Fibroblast of skin of left quadriceps (primary cell): ENCODE data around the gene PREX1.
"Not testable (repeated sequence)": the region's sequence is repeated elsewhere in the genome, so short reads cannot be mapped to it uniquely, and the experiment has no call there.

Experiments used
- DNase-seq, 2 experiments: peaks; one replicate each; pipeline ENCODE4 v3.0.0-alpha.2; 2013; ENCODE audit warnings: low read depth in 2 of 2

PREX1 gene

DNA sequence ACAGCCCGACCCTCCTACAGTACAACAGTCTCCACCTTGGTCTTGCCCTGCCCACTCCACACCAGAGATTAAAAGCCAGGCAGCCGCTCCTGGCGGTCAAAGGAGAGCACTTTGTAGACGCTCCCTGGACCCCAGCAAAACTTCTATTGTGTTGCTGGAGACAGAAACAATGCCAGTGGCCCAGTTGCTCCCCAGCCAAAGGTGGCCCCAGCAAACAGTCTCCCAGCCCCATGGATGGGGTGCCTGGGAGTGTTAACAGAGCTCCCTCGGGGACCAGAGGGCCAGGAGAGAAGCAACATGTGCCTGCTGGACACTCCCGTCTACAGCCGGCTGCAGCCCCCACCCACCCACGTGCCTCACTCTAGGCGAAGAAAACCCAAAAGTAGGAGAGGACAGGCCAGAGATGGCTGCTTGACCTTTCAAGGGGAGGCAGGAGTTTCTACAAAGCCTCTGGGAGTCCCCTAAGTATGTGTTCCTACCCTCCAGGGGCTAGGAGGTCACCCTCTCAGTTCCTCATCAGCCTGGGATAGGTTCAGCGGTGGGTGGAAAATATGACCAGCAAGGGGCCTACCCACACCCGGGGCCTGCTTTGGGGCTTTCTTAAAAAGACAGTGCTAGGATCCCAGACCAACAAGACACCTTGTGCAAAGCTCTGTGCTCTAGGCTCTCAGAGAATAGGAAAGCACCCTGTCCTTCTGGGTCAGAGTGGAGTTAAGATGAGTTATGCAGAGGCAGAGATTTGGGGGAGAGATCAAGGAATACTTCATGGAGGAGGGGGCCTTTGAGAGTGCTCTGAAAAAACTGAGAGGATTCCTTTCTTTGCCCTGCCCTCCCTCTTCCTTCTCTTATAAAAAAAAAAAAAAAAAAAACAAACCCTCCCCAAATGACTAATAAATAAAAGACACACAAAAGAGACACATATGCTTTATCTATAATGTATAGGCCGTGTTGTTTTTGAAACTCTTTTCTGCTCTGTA, 19.0 kb upstream of the PREX1 start:
- no peak for DNase-seq

DNA sequence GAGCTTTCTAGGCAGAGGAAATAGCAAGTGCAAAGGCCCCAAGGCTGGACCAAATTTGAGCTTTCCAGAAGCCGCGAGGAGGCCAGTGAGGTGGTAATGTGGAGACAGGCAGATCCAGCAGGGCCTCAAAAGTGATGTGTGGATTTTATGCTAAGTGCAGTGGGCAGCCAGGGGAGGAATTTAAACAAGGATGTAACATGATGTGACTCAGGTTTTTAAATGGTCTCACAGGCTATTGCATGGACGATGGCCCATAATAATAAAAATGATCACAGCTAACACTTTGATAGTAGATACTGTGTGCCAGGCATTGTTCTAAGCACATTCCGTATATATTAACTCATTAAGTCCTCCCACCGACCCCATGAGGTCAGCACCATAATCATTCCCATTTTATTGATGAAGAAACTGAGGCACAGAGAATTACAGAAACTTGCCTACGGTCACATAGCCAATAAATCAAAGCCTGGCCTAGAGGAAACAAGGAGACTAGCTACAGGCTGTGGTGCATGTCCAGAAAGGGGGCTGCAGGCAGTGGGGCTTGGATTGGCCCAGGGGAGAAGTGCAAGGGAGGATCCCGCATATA, 18.0 kb upstream of the PREX1 start:
- no peak for DNase-seq

DNA sequence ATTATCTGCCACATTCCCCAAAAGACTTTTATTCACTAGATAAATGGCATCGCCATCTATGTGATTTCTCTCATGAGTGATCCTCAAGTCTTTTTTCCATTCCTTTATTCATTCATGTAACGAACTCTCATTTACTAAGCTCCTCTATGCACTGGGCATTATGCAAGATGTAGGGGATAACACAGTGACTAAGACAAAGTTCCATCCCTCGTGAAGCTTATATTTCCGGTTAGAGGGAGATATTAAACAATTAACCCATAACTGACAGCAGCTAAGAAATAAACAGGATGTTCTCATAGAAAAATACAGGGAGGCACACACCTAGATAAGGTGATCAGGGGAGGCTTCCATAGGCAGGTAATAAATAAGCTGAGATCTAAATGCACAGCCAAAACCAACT, 17.2 kb upstream of the PREX1 start:
- DNase-seq = no peak

DNA sequence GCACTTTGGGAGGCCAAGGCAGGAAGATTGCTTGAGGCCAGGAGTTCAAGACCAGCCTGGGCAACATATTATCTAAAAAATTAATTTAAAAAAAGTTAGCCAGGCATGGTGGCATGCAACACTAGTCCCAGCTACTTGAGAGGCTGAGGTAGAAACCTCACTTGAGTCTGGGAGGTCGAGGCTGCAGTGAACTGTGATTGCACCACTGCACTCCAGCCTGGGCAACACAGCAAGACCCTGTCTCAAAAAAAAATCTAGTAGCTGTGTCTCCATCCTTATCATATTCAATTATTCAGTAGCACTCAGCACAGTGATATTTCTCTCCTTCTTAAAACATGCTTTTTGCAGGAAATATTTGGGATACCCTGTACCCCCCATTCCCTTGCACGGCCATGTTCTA, 16.1 kb upstream of the PREX1 start:
- not testable (repeated sequence) for DNase-seq

DNA sequence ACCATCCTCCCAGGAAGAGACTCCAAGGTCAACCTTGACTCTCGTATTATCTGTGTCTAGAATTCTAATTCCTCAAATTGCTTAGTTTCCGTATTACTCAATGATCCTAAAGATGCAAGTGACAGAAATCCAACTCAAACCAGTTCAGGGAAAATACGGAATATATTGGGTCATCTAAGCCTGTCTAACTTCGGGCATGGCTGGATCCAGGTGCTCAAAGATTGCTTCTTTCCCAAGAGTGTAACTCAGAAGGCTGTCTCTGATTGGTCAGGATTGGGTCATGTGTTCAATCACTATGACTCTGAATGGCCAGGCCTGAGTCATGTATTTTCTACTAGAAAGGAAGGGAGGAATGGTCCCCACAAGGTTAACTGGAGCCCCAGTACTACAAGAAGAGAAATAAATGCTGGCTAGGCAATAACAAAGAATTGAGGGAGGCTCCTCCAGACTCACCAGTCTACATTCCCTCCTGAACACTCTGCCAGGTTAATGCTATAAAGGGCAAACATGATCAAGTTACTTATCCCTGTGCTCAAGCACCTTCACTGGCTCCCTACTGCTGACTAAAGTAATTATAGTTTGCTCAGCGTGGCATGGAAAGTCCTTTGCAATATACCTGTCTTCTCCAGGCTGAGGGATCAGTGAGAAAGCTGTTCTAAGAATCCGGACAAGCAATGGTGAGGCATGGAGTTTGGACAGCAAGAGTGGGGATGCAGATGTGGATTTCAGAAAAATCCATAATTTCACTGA, 15.4 kb upstream of the PREX1 start:
- DNase-seq = no peak

DNA sequence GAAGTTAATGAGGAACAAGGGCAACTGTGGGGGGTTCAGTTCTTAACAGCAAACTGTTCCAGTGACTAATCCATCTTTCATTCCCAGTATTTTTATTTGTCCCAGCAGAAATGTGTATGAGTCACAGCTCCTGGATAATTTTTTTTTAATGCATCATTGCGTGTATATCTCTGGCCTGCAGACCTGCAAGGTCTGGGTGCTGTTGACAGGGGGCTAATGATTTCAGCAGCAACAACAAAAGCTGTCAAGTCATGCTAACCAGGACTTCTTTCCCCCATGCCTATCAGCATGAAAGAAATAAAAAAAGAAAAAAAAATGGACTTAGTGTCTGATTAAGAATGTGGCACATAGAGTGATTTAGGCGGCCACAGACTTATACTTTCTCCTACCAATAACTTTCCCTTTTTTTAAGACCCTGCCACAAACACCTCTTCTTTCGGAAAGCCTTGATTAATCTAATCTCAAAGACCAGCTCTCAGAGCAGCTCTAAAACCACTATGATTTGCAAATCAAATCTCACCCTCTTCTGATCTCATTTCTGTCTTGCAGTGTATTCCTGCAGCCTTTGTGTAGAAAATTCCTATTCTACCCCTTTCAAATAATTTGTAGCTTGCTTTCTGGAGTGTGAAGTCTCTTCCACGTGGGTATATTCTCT, 14.2 kb upstream of the PREX1 start:
- peak; percentile 87 for DNase-seq

DNA sequence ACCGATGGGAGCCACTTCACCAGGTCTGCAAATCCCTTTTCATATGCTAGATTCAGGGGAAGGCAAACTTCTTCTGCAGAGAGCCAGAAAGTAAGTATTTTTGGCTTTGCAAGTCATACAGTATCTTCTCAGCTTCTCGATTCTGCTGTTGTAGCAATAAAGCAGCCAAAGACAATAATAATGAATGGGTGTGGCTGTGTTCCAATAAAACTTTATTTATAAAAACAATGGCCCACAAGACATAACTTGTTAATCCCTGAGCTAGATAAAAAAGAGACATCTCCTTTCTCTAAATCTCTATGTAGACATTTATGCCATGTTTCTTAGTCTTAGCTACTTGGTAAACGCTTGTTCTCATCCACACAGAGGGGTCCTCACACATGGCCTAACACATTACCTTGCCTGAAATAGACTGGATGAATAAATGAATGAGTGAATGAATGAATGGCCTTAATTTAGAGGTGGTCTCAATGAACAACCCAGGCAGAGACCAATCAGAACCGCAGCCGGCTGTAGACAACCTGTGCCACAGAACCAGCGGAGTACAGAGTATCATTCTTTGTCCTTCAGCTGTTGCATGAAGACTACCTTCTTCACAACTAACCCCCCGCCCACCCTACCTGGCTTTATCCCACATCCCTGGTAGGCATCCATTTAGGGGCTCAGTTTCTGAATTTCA, 13.5 kb upstream of the PREX1 start:
- DNase-seq = no peak

DNA sequence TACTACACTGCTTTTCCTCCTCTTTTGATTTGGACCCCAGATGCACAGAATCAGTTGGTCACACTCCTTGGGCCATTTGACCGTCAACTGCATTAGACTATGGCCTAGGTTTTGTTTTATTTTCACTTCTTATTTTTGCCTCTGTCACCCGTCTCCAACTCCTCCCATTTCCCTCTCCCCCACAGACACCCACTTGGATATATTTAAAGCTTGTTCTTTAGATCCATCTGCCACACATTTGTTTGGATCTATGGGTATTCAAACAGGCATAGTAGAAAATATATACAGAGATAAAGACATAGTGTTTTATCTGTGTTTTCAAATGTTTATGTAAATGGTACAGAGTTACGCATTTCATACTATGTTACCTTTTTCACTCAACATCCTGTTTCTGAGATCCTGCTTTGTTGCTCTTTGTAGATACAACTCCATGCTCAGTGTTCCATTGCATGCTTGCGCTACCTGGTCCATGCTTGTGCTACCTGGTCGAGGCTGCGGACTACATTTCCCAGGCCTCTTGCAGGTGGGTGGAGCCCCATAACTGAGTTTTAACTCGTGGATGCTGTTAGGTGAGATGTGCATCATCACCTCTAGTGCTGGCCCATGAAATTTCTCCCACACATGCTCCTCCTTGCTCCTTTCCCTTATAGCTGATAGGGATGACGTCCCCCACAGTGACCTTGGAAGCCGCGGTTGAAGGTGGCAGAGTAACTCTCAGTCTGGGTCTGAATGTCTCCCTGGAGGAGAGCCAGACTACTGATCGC, 11.5 kb upstream of the PREX1 start:
- no peak for DNase-seq

DNA sequence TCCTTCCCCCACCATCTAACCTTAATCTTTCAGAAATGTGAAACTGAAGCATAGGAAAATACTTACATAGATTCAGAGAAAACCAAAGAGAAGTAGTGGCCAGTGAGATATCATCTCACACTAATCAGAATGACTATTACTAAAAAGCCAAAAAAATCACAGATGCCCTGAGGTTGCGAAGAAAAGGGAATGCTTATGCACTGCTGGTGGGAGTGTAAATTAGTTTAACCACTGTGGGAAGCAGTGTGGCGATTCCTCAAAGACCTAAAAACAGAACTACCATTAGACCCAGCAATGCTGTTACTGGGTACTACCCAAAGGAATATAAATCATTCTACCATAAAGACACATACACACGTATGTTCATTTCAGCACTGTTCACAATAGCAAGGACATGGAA, 9.2 kb upstream of the PREX1 start:
- no peak for DNase-seq

DNA sequence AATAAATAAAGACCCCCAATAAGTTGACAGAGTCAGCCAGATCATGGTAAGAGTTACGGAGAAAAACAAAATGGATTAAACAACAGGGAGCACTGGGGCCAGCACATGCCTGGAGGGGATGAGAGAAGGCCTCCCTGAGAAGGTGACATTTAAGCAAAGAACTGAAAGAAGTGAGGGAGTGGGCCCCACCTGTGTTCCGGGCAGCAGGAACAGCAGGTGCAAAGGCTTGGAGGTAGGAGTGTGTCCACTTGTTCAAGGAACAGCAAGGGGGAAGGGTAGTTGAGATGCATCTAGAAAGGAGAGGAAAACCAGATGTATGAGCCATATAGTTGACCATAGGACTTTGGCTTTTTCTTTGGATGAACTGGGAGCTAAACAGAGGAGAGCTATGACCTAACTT, 7.6 kb upstream of the PREX1 start:
- DNase-seq = no peak

DNA sequence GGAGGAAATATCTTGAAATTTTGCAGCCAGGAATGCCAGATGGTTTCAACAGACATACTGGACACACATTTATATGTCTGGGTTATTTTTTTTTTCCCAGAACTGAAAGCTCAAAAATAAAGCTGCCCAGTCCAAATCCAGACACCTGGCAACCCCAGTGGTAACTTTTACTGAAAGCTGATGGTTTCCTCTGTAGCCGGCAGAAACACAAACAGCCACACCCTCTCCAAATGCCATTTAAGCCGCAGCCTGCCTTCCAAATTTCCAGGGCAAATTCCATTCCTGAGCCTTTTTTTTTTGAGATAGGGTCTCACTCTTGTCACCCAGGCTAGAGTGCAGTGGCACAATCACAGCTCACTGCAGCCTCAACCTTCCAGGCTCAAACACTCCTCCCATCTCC, 6.5 kb upstream of the PREX1 start:
- no peak for DNase-seq

DNA sequence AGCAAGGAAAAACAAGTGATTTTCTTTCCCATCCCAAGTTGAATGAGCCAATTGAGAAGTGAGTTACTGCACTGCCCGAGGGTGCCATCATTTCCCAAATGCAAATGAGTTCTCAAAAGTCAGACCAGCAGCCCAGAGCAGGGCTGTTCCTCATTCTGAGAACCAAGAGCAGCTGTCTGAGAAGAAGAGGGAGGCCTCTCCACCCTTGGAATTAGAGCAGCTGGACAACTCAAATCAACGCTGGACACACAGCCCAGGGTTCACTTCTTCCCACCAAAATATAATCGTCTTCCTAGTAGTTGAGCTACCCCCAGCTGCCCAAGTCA, 4.6 kb upstream of the PREX1 start:
- DNase-seq = no peak

DNA sequence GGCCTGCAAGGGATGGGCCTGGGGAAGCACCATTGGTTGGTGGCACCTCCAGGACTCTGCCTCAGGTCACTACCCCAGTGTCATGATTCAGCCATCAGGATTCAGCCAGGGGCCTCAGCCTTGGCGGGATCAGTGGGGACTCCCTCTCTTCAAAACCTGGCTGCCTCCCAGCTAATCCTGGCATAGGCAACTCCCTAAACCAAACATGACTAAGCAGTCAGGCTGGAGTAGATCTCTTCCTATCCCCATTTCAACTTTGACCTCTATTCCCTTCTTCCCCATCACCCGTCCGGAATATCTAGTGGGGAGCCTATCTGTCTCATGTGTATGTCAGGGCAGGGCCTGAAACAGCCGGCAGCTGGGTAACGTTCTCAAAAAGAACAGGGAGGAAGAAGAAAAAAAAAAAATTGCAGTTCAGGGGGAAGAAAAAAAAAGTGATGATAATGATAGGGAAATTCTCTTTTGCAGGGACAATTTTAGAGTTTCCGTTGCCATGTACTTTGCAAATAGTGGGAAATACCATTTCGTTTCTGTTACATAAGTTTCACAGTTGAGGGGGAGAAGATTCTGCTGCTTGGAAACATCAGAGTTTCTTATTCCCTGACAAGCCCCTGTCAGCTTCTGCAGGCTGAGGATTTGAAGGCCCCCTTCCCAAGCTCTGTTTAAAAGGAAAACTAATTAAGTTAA, 4.1 kb upstream of the PREX1 start:
- DNase-seq = no peak

DNA sequence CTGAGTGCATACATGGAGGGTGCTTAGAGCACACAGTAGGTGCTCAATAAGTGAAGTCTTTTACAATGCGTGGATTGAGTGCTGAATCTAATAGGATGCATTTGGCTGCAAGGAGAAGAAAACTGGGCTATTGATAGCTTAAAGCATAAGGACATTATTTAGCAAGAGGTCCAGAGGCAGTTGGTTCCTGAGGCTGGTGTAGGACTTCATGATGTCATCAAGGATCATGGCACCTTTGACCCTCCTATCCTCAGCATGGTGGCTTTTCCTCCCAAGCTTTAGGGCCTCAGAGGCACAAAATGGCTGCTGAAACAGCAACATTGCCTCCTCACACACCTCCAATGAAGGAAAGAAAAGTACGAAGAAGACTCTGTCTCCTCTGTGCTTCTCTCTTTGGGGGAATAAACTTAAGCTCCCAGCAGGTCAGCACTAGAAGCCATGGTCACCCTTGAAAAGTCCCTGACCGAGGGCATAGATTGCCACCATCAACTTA, 3.1 kb upstream of the PREX1 start:
- DNase-seq = no peak

DNA sequence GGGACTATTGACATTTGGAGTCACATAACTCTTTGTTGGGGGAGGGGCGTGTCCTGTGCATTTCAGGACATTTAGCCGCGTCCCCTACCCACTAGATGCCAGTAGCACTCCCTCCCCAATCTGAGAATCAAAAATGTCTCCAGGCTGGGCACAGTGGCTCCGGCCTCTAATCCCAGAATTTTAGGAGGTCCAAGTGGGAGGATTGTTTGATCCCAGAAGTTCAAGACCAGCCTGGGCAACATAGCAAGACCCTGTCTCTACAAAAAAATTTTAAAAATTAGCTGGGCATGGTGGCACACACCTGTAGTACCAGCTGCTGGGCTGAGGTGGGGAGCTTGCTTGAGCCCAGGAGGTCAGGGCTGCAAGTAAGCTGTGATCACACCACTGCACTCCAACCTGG, 2.1 kb upstream of the PREX1 start:
- DNase-seq = no peak

DNA sequence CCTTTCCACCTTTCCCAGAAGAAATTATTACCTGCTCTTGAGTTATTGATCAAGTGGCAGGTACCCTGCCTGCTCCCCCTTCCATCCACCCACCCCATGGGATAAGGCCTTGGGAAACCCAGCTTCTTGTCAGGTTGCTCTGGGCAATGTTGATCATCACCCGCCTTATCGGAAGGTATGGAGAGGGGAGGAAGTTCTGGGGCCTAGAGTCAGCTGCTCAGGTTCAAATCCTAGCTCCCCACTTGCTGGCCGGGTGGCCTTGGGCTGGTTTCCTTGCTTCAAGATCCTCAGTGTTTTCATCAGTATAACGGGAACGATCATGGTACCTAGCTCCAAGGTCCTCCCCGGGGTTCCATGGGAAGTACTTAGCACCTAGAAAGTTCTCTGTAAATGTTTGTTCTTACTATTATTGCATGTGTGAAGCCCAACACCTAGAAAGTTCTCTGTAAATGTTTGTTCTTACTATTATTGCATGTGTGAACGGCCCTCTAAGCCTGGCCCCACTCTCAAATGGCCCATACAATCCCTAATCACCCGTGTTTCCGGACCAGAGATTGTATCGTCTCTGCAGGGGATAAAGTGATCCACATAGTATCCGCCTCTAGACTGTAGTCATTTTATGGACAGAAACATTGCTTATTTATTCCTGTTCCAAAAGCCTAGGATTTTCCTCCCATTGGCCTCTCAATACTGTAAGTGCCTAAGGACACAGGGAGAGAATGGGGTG, 1.1 kb upstream of the PREX1 start:
- no peak for DNase-seq

DNA sequence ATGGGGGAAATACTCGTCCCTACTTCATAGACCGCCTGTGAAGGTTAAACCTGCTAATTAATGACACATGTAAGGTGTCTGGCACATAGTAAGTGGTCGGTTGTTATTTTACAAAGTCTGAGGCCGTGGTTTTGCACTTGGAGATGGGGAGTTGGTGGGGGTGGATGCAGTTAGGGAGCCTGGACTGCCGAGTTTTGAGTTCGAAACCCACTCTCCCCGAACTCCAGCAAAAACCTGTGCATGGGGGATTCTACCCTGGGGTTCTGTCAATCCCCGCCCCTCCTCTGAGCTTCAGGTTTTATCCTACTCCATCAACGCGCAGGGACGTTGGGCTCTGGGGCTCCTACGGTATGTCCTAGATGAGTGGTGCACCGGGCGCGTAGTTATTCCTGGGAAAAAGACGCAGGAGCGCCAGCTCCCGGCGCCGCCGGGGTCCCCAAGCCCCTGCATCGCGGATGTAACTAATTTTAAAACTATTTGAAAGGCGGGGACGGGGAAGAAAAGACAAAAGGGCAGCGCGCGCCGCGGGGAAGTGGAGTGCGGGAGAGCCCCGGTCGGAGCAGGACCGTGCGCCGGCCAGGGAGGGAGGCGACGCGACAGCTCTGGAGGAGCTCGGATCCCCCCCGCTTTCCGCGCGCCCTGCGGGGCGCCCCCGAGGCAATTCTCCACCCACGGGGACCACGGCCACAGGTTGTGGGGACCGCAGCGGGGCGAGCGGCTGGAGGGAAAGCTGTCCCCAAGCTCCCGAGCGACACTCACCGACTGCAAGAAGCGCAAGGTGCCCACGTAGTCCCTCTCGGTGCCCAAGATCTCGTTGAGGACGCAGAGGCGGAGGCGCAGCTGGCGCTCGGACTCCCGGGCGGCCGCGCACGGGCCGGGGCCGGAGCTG, 672 bp downstream of the PREX1 start:
- DNase-seq = no peak

DNA sequence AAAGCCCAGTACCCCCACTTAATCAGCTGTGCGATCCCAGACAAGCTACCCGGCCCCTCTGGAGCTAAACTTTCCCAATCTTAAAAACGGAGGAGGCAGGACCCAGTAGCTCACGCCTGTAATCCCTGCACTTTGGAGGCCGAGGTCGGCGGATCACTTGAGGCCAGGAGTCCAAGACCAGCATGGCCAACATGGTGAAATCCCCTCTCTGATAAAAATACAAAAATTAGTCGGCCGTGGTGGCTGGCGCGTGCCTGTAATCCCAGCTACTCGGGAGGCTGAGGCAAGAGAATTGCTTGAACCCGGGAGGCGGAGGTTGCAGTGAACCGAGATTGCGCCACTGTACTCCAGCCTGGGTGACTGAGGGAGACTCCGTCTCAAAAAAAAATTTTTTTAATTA, 1.3 kb downstream of the PREX1 start:
- not testable (repeated sequence) for DNase-seq
